ENCODE measurements around the gene RIC1. TPM values are rescaled to one million over a fixed set of nuclear protein-coding genes. Genes with fewer than 3 reads are reported as not detected.
"Not testable (repeated sequence)": the region's sequence is repeated elsewhere in the genome, so short reads cannot be mapped to it uniquely, and the experiment has no call there.

Gene RIC1
- polyA plus RNA-seq, 1 donor from 2014 or later: 9.5 TPM

DNA sequence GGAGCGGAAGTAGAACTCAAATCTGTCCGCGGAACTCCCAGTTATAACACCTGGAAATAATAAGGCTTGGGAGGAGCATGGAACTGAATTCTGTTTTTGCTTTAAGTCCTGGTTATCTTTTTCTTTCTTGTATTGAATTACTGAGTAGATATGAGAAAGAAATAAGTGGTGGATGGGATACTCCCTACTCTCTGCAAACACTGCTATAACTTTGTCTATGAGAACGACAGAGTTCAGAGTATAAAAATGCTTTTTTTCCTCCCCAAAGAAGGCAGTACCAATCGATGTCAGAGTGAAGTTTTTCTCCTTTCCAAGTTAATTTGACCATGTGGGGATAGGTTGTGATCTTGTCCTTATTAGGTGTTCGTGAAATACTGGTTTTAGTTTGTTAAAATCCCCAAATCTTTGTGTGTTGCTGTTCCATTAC is 1.2 kb downstream of the RIC1 start:
- Mint-ChIP-seq H3K27ac (peak overlapping the region; percentile 95 to 98 (median 96)), H3K4me1 (peaks cover 38 to 57% (median 45%) of the 10 kb centered on the region in 3 donors), H3K27me3 (no peaks in the 10 kb centered on the region), H3K9me3 (peaks cover 0 to 4% (median 0%) of the 10 kb centered on the region in 3 donors), H3K36me3 (peaks cover 7% of the 10 kb centered on the region), H3K4me3 (peak overlapping the region; percentile 98 to 100 (median 99))

DNA sequence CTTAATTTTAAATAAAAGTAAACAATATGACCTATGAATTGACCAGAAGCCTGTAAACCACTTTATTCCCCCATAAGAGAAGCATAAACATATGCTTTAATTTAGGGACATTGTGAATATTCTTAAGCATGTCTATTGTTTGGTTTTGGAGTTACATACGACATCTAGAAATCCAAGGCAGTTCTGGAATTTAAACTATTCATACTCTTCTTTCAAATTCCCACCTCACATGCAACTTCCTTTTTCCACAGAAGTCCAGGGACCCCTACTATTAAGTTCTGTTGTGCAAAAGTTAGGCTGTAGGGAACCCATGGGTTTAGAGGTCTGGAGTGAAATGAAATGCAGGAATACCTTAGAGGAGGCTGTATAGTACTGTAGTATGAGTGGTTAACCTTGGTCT is 2.1 kb downstream of the RIC1 start:
- Mint-ChIP-seq H3K27ac (no peak overlapping the region), H3K9me3 (peaks cover 1 to 14% (median 4%) of the 10 kb centered on the region in 3 donors), H3K4me1 (peaks cover 44 to 54% (median 46%) of the 10 kb centered on the region in 3 donors), H3K27me3 (no peaks in the 10 kb centered on the region), H3K36me3 (peaks cover 9% of the 10 kb centered on the region), H3K4me3 (peak overlapping the region in 3 of 4 donors; percentile 23 to 99 (median 52))

DNA sequence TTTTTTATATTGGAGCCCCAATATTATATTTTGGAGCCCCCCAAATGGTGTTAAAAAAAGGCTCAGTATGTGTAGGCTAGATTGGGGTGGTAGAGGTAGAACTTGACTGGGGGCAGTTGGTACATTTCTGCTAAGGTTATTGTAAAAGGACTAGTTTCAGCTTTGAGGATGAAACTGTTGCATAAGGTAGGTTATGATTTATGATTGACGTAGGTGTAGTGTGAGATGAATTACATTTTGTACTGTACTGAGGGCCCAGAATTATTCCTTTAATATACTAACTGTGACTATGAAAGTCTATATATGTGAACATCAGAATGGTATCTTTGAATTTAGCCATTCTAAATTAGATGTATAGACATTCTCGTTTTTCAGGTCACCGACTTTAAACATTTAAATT is 3.6 kb downstream of the RIC1 start:
- Mint-ChIP-seq H3K27me3 (no peaks in the 10 kb centered on the region), H3K27ac (no peak overlapping the region), H3K9me3 (peaks cover 3 to 15% (median 6%) of the 10 kb centered on the region in 3 donors), H3K4me3 (peak overlapping the region in 2 of 4 donors; percentile 43 to 84), H3K4me1 (peaks cover 39 to 49% (median 42%) of the 10 kb centered on the region in 3 donors), H3K36me3 (peaks cover 8% of the 10 kb centered on the region)

DNA sequence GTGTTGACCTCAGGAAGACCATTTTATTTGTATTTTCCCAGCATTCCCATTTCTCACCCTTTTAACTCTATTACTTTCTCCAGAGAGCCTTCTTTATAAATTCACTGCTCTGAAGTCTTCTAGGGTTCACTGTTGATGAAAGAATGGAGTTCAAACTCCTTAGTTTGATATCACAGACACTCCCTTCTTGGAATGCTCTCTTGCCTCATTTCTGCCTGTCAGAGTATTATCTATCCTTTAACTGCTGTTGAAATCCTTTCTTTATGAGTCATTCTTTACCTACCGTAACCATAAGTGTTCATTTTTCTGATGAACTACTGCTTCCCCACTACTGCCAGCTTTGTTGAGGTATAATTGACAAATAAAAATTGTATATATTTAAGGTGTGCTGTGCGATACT is 4.3 kb downstream of the RIC1 start:
- Mint-ChIP-seq H3K27me3 (no peaks in the 10 kb centered on the region), H3K36me3 (peaks cover 10% of the 10 kb centered on the region), H3K9me3 (peaks cover 6 to 22% (median 9%) of the 10 kb centered on the region in 3 donors), H3K27ac (peak overlapping the region in 1 of 3 donors; percentile 60), H3K4me1 (peaks cover 44 to 51% (median 46%) of the 10 kb centered on the region in 3 donors), H3K4me3 (peak overlapping the region in 1 of 4 donors; percentile 77)

DNA sequence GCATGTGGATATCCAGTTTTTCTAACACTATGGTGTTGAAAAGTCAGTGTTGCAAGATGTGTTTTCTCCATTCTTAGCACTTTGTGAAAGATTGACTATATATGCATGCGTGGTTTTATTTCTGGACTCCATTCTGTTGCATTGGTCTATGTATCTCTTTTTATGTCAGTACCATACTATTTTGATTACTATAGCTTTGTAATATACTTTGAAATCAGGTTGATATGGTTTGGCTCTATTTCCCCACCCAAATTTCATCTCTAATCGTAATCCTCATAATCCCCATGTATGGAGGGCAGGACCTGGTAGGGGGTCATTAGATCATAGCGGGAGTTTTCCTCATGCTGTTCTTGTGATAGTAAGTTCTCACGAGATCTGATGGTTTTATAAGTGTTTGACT is 6.5 kb downstream of the RIC1 start:
- Mint-ChIP-seq H3K36me3 (peaks cover 12% of the 10 kb centered on the region), H3K4me1 (peaks cover 45 to 64% (median 56%) of the 10 kb centered on the region in 3 donors), H3K27ac (peak overlapping the region in 1 of 3 donors; percentile 6), H3K27me3 (no peaks in the 10 kb centered on the region), H3K4me3 (peak overlapping the region in 2 of 4 donors; percentile 11 to 12), H3K9me3 (peaks cover 7 to 37% (median 17%) of the 10 kb centered on the region in 3 donors)

DNA sequence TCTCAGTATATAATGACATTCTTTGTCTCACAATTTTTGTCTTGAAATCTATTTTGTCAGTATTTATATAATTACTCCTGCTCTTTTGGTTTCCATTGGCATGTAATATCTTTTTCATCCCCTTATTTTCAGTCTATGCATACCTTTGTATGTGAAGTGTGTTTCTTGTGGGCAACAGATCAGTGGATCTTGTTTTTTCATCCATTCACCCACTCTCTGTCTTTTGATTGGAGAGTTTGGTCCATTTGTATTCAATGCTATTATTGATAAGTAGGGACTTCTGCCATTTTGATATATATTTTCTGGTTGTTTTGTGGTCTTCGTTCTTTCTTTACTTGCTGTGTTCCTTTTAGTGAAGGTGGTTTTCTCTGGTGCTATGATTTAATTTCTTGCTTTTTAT is 10.9 kb downstream of the RIC1 start:
- Mint-ChIP-seq H3K4me3 (peak overlapping the region in 2 of 4 donors; percentile 5 to 23), H3K36me3 (peaks cover 17% of the 10 kb centered on the region), H3K27me3 (no peaks in the 10 kb centered on the region), H3K9me3 (peaks cover 12 to 45% (median 20%) of the 10 kb centered on the region in 3 donors), H3K27ac (no peak overlapping the region), H3K4me1 (peaks cover 25 to 44% (median 32%) of the 10 kb centered on the region in 3 donors)

DNA sequence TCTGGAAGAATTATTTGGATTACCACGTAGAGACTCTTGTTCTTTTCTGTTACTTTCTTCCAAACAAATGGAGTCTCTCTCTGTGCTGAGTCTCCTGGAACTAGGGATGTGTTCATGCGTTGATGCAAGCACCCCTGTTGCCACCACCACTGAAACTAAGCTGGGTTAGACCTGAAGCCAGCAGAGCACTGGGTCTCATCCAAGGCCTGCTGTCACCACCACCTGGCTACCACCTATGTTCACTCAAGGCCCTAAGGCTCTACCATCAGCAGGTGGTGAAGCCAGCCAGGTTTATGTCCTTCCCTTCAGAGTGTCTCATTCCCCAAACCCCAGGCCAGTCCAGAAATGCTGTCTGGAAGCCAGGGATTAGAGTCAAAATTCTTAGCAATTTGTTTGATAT is 13.3 kb downstream of the RIC1 start:
- H3K27ac Mint-ChIP-seq: no peak overlapping the region
- no peaks in the 10 kb centered on the region for H3K27me3 Mint-ChIP-seq
- peaks cover 13% of the 10 kb centered on the region for H3K36me3 Mint-ChIP-seq
- peaks cover 11 to 38% (median 16%) of the 10 kb centered on the region in 3 donors for H3K9me3 Mint-ChIP-seq
- H3K4me1 Mint-ChIP-seq: peaks cover 36 to 45% (median 41%) of the 10 kb centered on the region in 3 donors
- peak overlapping the region in 1 of 4 donors; percentile 28 for H3K4me3 Mint-ChIP-seq

DNA sequence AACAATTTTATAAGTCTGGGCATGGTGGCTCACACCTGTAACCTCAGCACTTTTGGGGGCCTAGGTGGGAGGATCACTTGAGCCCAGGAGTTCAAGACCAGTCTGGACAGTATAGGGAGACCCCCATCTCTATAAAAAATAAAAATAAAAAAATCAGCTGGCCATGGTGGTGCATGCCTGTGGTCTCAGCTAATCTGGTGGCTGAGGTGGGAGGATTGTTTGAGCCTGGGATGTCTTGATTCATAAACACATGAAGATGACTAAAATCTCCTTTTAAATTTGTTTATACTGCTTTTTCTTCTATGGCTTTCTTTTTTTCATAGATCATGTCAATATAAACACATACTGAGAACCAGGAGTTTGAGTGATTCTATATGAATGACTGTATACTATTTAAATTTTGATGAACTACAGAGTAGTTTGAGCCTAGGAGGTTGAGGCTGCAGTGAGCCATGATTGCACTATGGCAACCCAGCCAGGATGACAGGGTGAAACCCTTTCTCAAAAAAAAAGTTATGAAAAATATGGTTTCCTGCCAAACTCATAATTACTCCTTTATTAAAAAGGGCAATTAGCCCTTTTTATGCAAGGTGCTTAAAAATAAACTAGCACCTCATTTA is 14.2 kb downstream of the RIC1 start:
- H3K4me1 Mint-ChIP-seq: peaks cover 35 to 43% (median 40%) of the 10 kb centered on the region in 3 donors
- no peak overlapping the region for H3K4me3 Mint-ChIP-seq
- H3K36me3 Mint-ChIP-seq: peaks cover 18% of the 10 kb centered on the region
- H3K27ac Mint-ChIP-seq: no peak overlapping the region
- no peaks in the 10 kb centered on the region for H3K27me3 Mint-ChIP-seq
- H3K9me3 Mint-ChIP-seq: peaks cover 9 to 31% (median 10%) of the 10 kb centered on the region in 3 donors

DNA sequence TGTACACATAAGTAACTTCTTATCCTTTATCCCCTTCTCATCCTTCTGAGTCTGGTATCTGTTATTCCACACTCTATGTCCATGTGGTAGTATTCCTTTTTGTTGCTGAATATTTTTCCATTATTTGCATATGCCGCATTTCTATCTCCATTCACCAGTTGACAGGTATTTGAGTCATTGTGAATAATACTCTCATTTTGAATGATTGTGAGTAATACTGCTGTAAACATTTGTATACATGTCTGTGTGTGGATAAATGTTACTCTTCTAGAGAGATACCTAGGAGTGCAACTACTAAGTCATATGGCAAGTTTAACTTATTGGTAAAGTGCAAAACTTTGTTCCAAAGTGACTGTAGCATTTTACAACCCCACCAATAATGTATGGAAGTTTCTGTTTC is 15.6 kb downstream of the RIC1 start:
- no peak overlapping the region for H3K27ac Mint-ChIP-seq
- H3K4me3 Mint-ChIP-seq: peak overlapping the region in 1 of 4 donors; percentile 69
- H3K9me3 Mint-ChIP-seq: peaks cover 11 to 33% (median 13%) of the 10 kb centered on the region in 3 donors
- H3K4me1 Mint-ChIP-seq: peaks cover 34 to 40% (median 39%) of the 10 kb centered on the region in 3 donors
- no peaks in the 10 kb centered on the region for H3K27me3 Mint-ChIP-seq
- peaks cover 18% of the 10 kb centered on the region for H3K36me3 Mint-ChIP-seq

DNA sequence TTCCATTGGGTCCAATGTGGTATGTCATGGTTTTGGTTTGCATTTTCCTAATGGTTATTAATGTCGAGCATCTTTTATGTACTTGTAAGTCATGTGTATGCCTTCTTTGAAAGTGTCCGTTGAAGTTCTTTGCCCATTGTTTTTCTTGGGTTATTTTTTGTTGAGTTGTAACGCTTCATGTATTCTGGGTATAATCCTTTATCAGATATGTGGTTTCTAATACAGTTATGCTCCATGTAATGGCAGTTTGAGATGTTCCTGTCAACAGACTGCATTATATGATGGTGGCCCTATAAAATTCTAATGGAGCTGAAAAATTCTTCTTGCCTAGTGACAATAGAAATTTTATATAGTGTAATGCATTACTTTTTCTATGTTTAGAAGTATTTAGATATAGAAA is 17.2 kb downstream of the RIC1 start:
- peaks cover 31 to 47% (median 44%) of the 10 kb centered on the region in 3 donors for H3K4me1 Mint-ChIP-seq
- H3K4me3 Mint-ChIP-seq: peak overlapping the region in 1 of 4 donors; percentile 71
- H3K36me3 Mint-ChIP-seq: peaks cover 18% of the 10 kb centered on the region
- H3K9me3 Mint-ChIP-seq: peaks cover 10 to 23% (median 12%) of the 10 kb centered on the region in 3 donors
- no peaks in the 10 kb centered on the region for H3K27me3 Mint-ChIP-seq
- H3K27ac Mint-ChIP-seq: no peak overlapping the region

DNA sequence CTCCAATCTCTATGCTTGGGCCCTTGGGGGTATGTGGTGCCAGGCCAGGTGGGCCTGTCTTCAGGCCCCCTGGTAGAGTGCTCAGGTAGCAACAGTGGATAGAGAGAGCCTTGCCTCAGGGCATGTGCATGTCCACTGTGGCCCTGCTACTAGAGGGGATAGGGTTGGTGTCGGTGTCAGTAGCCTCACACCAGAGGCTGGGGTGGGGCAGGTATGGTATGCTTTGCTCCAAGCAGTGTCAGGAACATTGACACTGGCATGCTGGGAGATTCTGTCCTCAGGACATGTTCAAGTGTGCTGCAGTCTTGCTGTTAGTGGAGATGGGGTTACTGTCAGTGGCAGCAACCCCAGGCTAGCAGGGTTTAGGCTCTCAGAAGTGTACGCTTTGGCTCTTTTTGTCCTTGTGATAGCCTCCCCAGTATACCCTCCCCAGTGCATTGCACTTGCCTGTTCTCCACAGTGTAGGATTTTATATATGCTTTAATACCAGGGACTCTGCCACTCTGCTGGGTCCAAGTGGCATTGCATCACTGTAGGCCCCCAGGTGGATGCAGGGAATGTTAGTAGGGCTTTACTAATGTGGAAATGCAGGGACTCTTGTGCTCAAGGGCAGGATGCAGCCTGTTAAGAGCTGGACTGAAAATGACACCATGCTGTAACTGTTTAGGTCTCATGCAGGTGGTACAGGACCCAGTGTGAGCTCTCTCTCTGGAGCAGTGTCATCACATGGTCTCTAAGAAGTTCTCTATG is 21.6 kb downstream of the RIC1 start:
- Mint-ChIP-seq H3K36me3 (peaks cover 31% of the 10 kb centered on the region), H3K4me1 (peaks cover 31 to 33% (median 33%) of the 10 kb centered on the region in 3 donors)

DNA sequence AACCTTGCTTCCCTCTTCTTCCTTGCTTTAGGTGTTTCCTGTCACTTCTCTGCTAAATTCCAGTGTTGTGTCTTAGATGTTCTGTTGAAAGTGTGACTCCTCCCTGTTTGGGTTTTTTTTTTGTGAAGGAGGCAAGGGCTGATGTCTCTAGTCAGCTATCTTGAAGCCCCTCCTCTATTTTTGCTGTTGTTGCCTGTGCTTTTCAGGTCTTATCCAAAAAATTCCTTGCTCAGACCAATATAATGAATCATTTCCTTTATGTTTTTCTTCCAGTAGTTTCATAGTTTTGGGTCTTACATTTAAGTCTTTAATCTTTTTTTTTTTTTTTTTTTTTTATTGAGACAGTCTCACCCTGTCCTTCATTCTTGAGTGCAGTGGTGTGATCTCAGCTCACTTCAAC is 22.3 kb downstream of the RIC1 start:
- Mint-ChIP-seq H3K36me3 (peaks cover 31% of the 10 kb centered on the region), H3K27ac (no peak overlapping the region), H3K4me1 (peaks cover 30 to 34% (median 30%) of the 10 kb centered on the region in 3 donors), H3K27me3 (no peaks in the 10 kb centered on the region), H3K4me3 (no peak overlapping the region), H3K9me3 (peaks cover 9 to 30% (median 23%) of the 10 kb centered on the region in 3 donors)

More for the DNA sequence above, 21.6 kb downstream of the RIC1 start:
- Mint-ChIP-seq H3K9me3 (peaks cover 9 to 30% (median 23%) of the 10 kb centered on the region in 3 donors), H3K27me3 (no peaks in the 10 kb centered on the region), H3K27ac (no peak overlapping the region), H3K4me3 (peak overlapping the region in 1 of 4 donors; percentile 20)

DNA sequence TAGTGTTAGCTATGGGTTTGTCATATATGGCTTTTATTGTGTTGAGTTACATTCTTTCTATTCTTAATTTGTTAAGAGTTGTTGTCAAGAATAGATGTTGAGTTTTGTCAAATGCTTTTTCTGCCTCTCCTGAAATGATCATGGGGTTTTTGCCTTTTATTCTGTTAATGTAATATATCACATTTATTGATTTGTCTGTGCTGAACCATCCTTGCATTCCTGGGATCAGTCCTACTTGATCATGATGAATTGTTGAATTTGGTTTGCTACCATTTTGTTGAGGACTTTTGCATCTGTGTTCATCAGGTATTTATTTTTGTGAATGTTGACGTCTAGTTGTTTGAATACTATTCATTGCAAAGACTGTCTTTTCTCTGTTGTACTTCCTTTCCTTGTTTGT is 23.9 kb downstream of the RIC1 start:
- peaks cover 19 to 31% (median 24%) of the 10 kb centered on the region in 3 donors for H3K4me1 Mint-ChIP-seq
- no peaks in the 10 kb centered on the region for H3K27me3 Mint-ChIP-seq
- H3K36me3 Mint-ChIP-seq: peaks cover 22% of the 10 kb centered on the region
- peaks cover 8 to 24% (median 23%) of the 10 kb centered on the region in 3 donors for H3K9me3 Mint-ChIP-seq
- peak overlapping the region in 1 of 3 donors; percentile 39 for H3K27ac Mint-ChIP-seq
- no peak overlapping the region for H3K4me3 Mint-ChIP-seq

DNA sequence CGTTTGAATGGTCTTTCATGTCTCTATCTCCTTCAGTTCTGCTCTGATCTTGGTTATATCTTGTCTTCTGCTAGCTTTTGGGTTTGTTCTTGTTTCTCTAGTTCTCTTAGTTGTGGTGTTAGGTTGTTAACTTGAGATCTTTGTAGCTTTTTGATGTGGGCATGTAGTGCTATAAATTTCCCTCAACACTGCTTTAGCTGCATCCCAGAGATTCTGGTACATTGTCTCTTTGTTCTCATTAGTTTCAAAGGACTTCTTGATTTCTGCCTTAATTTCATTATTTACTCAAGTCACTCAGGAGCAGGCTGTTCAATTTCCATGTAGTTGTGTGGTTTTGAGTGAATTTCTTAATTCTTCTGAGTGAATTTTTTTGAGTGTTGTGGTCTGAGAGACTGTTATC is 33.9 kb downstream of the RIC1 start:
- H3K4me3 Mint-ChIP-seq, H3K27ac Mint-ChIP-seq, H3K27me3 Mint-ChIP-seq: not testable (repeated sequence)
- H3K9me3 Mint-ChIP-seq: peaks cover 7 to 28% (median 12%) of the 10 kb centered on the region in 3 donors
- peaks cover 29% of the 10 kb centered on the region for H3K36me3 Mint-ChIP-seq
- H3K4me1 Mint-ChIP-seq: peaks cover 21 to 46% (median 41%) of the 10 kb centered on the region in 3 donors

DNA sequence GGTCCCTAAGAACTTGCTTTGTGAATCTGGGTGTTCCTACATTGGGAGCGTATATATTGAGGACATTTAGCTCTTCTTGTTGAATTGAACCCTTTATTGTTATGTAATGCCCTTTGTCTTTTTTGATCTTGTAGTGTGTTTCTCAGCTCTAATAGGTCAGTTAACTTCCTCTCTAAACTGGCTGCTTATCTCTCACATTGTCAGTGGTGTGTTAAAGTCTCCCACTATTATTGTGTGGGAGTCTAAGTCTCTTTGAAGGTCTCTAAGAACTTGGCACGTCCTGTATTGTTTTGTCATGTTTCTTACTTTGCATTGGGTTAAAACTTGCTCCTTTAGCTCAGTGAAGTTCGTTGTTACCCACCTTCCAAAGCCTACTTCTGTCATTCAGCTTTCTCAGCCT is 36.2 kb downstream of the RIC1 start:
- Mint-ChIP-seq H3K36me3 (peaks cover 34% of the 10 kb centered on the region), H3K4me1 (peaks cover 25 to 42% (median 42%) of the 10 kb centered on the region in 3 donors), H3K27ac (no peak overlapping the region), H3K27me3 (no peaks in the 10 kb centered on the region), H3K4me3 (no peak overlapping the region), H3K9me3 (peaks cover 7 to 24% (median 12%) of the 10 kb centered on the region in 3 donors)
